ENCODE results near the gene RGS5. TPM values are rescaled to one million over a fixed set of nuclear protein-coding genes. Genes with fewer than 3 reads are reported as not detected.

Gene RGS5
- total and polyA plus RNA-seq, 7 donors = 2.8 to 285 (median 155) TPM

- 93 to 96% methylated on average over 3 of the region's 3 CpGs for WGBS, 2 donors
Measured at GRCh38 chr1:163147019-163147418, 55.7 kb downstream of the RGS5 start.

GRCh38 chr1:163145435-163145834 is 57.3 kb downstream of the RGS5 start:
- no peak for TF ChIP-seq CTCF (IDR thresholded peaks at IDR 0.05)
- no peak for TF ChIP-seq EP300 (IDR thresholded peaks at IDR 0.05)
- TF ChIP-seq POLR2AphosphoS5 (IDR thresholded peaks at IDR 0.05) = no peak
- no peak for TF ChIP-seq POLR2A (IDR thresholded peaks at IDR 0.05)
- no peak for DNase-seq
- H3K9me3 ChIP-seq = no peaks in the 10 kb centered on the region
- intact Hi-C loops (cut with DNase I) = no loop called here
- H3K36me3 ChIP-seq = peaks cover 0 to 7% (median 0%) of the 10 kb centered on the region in 4 donors
- H3K4me1 ChIP-seq = no peaks in the 10 kb centered on the region
- H3K27ac ChIP-seq = no peak overlapping the region
- no peak overlapping the region for H3K4me3 ChIP-seq
- WGBS, 2 donors = 98 to 99% methylated on average over 1 of the region's 1 CpG
- no peaks in the 10 kb centered on the region for H3K27me3 ChIP-seq

More at GRCh38 chr1:163147019-163147418, 55.7 kb downstream of the RGS5 start:
- Histone ChIP-seq H3K4me1 (no peaks in the 10 kb centered on the region), H3K36me3 (peaks cover 0 to 12% (median 0%) of the 10 kb centered on the region in 4 donors), H3K9me3 (no peaks in the 10 kb centered on the region), H3K27ac (no peak overlapping the region), H3K27me3 (no peaks in the 10 kb centered on the region), H3K4me3 (no peak overlapping the region)
- TF ChIP-seq CTCF (IDR thresholded peaks at IDR 0.05) = no peak
- no peak for DNase-seq
- intact Hi-C loops (cut with DNase I) = no loop called here

GRCh38 chr1:163144418-163144817 is 58.3 kb downstream of the RGS5 start:
- intact Hi-C loops (cut with DNase I) = no loop called here
- Histone ChIP-seq H3K27ac (no peak overlapping the region), H3K9me3 (no peaks in the 10 kb centered on the region), H3K27me3 (no peaks in the 10 kb centered on the region), H3K4me1 (no peaks in the 10 kb centered on the region), H3K36me3 (peaks cover 0 to 7% (median 0%) of the 10 kb centered on the region in 4 donors), H3K4me3 (no peak overlapping the region)
- TF ChIP-seq EP300 (IDR thresholded peaks at IDR 0.05) = no peak
- no peak for TF ChIP-seq CTCF (IDR thresholded peaks at IDR 0.05)
- no peak for DNase-seq
- 68 to 70% methylated on average over 3 of the region's 3 CpGs for WGBS, 2 donors

- H3K27ac ChIP-seq = no peak overlapping the region
- WGBS, 2 donors = 88 to 90% methylated on average over 2 of the region's 2 CpGs
Measured at GRCh38 chr1:163142152-163142551, 60.6 kb downstream of the RGS5 start.

More at GRCh38 chr1:163142152-163142551, 60.6 kb downstream of the RGS5 start:
- Histone ChIP-seq H3K9me3 (no peaks in the 10 kb centered on the region), H3K4me3 (no peak overlapping the region), H3K36me3 (peaks cover 0 to 7% (median 0%) of the 10 kb centered on the region in 4 donors), H3K27me3 (no peaks in the 10 kb centered on the region), H3K4me1 (no peaks in the 10 kb centered on the region)
- TF ChIP-seq POLR2AphosphoS5 (IDR thresholded peaks at IDR 0.05) (no peak), EP300 (IDR thresholded peaks at IDR 0.05) (no peak), POLR2A (IDR thresholded peaks at IDR 0.05) (no peak), CTCF (IDR thresholded peaks at IDR 0.05) (no peak)
- DNase-seq = no peak
- intact Hi-C loops (cut with DNase I) = no loop called here

All from sigmoid colon (tissue), 7 donors.